Smooth muscle cell (in vitro differentiated cells): ENCODE data around the gene CCT8. TPM values are rescaled to one million over a fixed set of nuclear protein-coding genes. Genes with fewer than 3 reads are reported as not detected.

ENCODE experiments used
- DNase-seq: peaks from one replicate; lab custom pipeline; 2025; ENCODE audit not compliant: unreplicated experiment; lab: John Stamatoyannopoulos, UW
- H2AFZ ChIP-seq: fragments of 200-600 bp; sonication (generic); 2 replicates; pipeline ENCODE4 v1.6.0; 2016; ENCODE audit warnings: antibody characterized with exemption, low read depth, mild to moderate bottlenecking
- H3F3A ChIP-seq: fragments of 200-600 bp; sonication (generic); 2 replicates; pipeline ENCODE4 v1.6.0; 2017; ENCODE audit warnings: antibody characterized with exemption, low read depth
- H3K27ac ChIP-seq: fragments of 200-600 bp; sonication (generic); 2 replicates; pipeline ENCODE4 v1.5.1; 2016; ENCODE audit warnings: low read depth, mild to moderate bottlenecking
- H3K27me3 ChIP-seq: fragments of 200-600 bp; sonication (generic); 2 replicates; pipeline ENCODE4 v1.6.1; 2016; ENCODE audit warnings: low read depth, mild to moderate bottlenecking
- H3K36me3 ChIP-seq: fragments of 200-600 bp; sonication (generic); 2 replicates; pipeline ENCODE4 v1.5.1; 2016; ENCODE audit warnings: low read depth
- H3K4me1 ChIP-seq: fragments of 200-600 bp; sonication (generic); 2 replicates; pipeline ENCODE4 v1.5.1; 2016; ENCODE audit warnings: low read depth
- H3K4me2 ChIP-seq: fragments of 200-600 bp; sonication (generic); 2 replicates; pipeline ENCODE4 v1.6.0; 2016; ENCODE audit warnings: mild to moderate bottlenecking
- H3K4me3 ChIP-seq: fragments of 200-600 bp; sonication (generic); 2 replicates; pipeline ENCODE4 v1.5.1; 2016; ENCODE audit warnings: mild to moderate bottlenecking
- H3K79me2 ChIP-seq: fragments of 200-600 bp; sonication (generic); 2 replicates; pipeline ENCODE4 v1.6.0; 2016; ENCODE audit warnings: low read depth, mild to moderate bottlenecking
- H3K9ac ChIP-seq: fragments of 200-600 bp; sonication (generic); 2 replicates; pipeline ENCODE4 v1.6.0; 2016; ENCODE audit warnings: low read depth
- H3K9me3 ChIP-seq: fragments of 200-600 bp; sonication (generic); replicated peaks from 2 replicates; pipeline ENCODE4 v1.5.1; 2016; ENCODE audit warnings: low read depth
- H4K20me1 ChIP-seq: fragments of 200-600 bp; sonication (generic); 2 replicates; pipeline ENCODE4 v1.6.0; 2016; ENCODE audit warnings: low read depth
- WGBS: methylation state at CpG from one replicate; pipeline ENCODE4 v1.1.7; 2016; ENCODE audit warnings: low lambda C conversion rate; 5-methylcytosine and 5-hydroxymethylcytosine counted together
- polyA plus RNA-seq: library from polyadenylated mRNA; unstranded; fragments of >200 nt; fragmentation: Nextera tagmentation; extraction: Ambion mirVana; gene quantifications from 2 replicates; pipeline ENCODE4 v1.2.1, GENCODE V29; 2016
- total RNA-seq: library from RNA; depleted of rRNA; stranded (reverse); fragments of >200 nt; gene quantifications from 2 replicates; pipeline ENCODE4 v1.2.3, GENCODE V29; 2014
- TF ChIP-seq, protein P1 (sequence below): fragments of 200-600 bp; sonication (generic); IDR thresholded peaks from 2 replicates; pipeline ENCODE4 v1.5.1; 2017; ENCODE audit warnings: borderline replicate concordance, mild to moderate bottlenecking, antibody characterized with exemption; ENCODE audit not compliant: insufficient read depth, poor library complexity, severe bottlenecking

The CCT8 gene
- total and polyA plus RNA-seq, 2 experiments from 2014 or later: 125 to 184 TPM

DNA sequence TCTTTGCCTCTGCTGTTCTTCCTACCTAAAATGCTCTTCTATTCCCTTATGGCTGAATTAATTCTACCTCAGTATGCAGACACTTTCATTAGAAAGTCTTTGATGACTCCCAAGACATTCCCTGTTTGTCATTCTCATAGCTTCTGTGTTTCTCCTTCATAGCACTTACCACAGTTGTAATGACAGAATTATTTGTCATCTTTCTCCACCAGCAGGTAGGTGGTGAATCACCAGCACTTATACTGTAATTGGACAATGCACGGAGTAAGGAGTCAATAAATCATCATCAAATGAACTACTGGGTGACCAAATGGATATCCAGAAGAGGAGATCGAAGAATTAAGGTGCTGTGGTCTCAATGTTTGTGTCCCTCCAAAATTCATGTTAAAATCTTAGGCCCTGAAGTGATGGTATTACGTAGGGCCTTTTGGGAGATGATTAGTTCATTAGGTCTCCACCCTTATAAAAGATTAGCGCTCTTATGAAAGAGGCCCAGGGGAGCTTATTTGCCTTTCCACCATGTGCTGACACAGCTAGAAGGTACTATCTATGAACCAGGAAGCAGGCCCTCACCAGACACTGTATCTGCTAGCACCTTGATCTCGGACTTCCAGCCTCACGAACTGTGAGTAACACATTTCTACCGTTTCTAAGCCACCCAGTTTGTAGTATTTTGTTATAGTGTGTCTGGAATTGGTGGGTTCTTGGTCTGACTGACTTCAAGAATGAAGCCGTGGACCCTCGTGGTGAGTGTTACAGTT lies 2.4 kb upstream of the CCT8 start:
- Histone ChIP-seq H3K36me3 (no peaks in the 10 kb centered on the region), H3K27me3 (no peaks in the 10 kb centered on the region), H4K20me1 (peaks cover 17% of the 10 kb centered on the region), H3K4me1 (peaks cover 12% of the 10 kb centered on the region), H3K9ac (no peak overlapping the region), H3K4me3 (no peak overlapping the region), H3K27ac (peak overlapping the region; percentile 55), H3K4me2 (no peak overlapping the region), H3K9me3 (no peaks in the 10 kb centered on the region), H2AFZ (no peak overlapping the region), H3K79me2 (peaks cover 24% of the 10 kb centered on the region), H3F3A (no peaks in the 10 kb centered on the region)
- TF ChIP-seq, protein P1, sequence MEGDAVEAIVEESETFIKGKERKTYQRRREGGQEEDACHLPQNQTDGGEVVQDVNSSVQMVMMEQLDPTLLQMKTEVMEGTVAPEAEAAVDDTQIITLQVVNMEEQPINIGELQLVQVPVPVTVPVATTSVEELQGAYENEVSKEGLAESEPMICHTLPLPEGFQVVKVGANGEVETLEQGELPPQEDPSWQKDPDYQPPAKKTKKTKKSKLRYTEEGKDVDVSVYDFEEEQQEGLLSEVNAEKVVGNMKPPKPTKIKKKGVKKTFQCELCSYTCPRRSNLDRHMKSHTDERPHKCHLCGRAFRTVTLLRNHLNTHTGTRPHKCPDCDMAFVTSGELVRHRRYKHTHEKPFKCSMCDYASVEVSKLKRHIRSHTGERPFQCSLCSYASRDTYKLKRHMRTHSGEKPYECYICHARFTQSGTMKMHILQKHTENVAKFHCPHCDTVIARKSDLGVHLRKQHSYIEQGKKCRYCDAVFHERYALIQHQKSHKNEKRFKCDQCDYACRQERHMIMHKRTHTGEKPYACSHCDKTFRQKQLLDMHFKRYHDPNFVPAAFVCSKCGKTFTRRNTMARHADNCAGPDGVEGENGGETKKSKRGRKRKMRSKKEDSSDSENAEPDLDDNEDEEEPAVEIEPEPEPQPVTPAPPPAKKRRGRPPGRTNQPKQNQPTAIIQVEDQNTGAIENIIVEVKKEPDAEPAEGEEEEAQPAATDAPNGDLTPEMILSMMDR: no peak
- DNase-seq: no peak
- 90% methylated on average over 9 of the region's 9 CpGs for WGBS

DNA sequence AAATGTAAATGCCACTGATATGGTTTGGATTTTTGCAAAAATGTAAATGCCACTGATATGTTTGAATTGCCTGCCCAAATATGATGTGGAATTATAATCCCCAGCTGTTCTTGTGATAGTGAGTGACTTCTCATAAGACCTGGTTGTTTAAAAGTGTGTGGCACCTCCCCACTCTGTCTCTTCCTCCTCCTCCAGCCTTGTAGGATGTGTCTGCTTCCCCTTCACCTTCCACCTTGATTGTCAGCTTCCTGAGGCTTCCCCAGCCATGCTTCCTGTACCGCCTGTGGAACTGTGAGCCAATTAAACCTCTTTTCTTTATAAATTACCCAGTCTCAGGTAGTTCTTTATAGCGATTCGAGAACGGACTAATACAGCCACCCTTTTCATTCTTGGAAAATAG lies 1.3 kb upstream of the CCT8 start:
- TF ChIP-seq, protein P1: no peak
- Histone ChIP-seq H3K27me3 (no peaks in the 10 kb centered on the region), H3F3A (no peaks in the 10 kb centered on the region), H3K4me3 (no peak overlapping the region), H3K4me1 (peaks cover 12% of the 10 kb centered on the region), H3K79me2 (peaks cover 35% of the 10 kb centered on the region), H3K4me2 (no peak overlapping the region), H4K20me1 (peaks cover 28% of the 10 kb centered on the region), H2AFZ (no peak overlapping the region), H3K36me3 (no peaks in the 10 kb centered on the region), H3K27ac (peak overlapping the region; percentile 55), H3K9me3 (no peaks in the 10 kb centered on the region), H3K9ac (no peak overlapping the region)
- DNase-seq: no peak
- WGBS: 95% methylated on average over 4 of the region's 4 CpGs

DNA sequence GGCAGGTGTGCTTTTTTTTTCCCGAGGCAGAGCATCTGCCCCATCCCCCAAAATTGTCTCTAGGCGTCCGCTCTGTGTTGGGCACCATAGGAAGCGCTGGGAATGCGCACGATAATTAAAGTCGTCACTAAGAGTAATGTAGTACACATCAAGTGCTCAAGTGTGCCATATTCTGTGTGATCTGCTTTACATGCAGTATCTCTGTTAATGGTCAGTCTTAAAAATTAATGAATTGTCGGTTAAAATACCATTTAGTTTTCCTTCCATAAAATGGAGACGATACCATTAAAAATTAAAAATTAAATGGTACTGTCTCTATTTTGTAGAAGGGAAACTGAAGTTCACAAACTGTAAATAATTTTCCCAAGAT lies 544 bp upstream of the CCT8 start:
- peaks cover 43% of the 10 kb centered on the region for H3K79me2 ChIP-seq
- TF ChIP-seq, protein P1: no peak
- H3K36me3 ChIP-seq: peaks cover 3% of the 10 kb centered on the region
- peak overlapping the region; percentile 81 for H3K9ac ChIP-seq
- H2AFZ ChIP-seq: peak overlapping the region; percentile 92
- no peaks in the 10 kb centered on the region for H3F3A ChIP-seq
- H3K27ac ChIP-seq: peak overlapping the region; percentile 75
- no peaks in the 10 kb centered on the region for H3K9me3 ChIP-seq
- 14% methylated on average over 9 of the region's 9 CpGs for WGBS
- no peak for DNase-seq
- H4K20me1 ChIP-seq: peaks cover 36% of the 10 kb centered on the region
- H3K4me1 ChIP-seq: peaks cover 12% of the 10 kb centered on the region
- peak overlapping the region; percentile 88 for H3K4me2 ChIP-seq
- no peaks in the 10 kb centered on the region for H3K27me3 ChIP-seq
- peak overlapping the region; percentile 80 for H3K4me3 ChIP-seq

DNA sequence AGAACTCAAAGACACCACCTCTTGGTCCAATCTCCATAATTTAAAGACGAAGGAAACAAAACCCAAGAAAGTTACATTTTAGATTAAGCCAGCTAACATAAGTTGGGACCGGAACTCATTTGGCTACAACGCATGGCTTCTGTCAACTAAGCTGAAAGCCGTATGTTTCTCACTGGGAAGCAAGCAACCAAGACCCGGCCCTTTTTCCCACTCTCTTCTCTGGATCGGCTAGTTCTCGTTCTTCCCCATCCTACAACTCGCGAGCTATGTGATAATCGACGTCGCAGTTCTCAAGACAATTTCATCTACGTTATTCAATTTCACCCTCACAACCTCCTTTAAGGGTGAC lies 601 bp downstream of the CCT8 start:
- no peaks in the 10 kb centered on the region for H3F3A ChIP-seq
- no peaks in the 10 kb centered on the region for H3K27me3 ChIP-seq
- H3K4me1 ChIP-seq: peaks cover 12% of the 10 kb centered on the region
- peaks cover 6% of the 10 kb centered on the region for H3K36me3 ChIP-seq
- 0% methylated on average over 13 of the region's 13 CpGs for WGBS
- peak overlapping the region; percentile 97 for H3K9ac ChIP-seq
- peak overlapping the region; percentile 86 for H3K4me2 ChIP-seq
- peaks cover 51% of the 10 kb centered on the region for H3K79me2 ChIP-seq
- peaks cover 46% of the 10 kb centered on the region for H4K20me1 ChIP-seq
- TF ChIP-seq, protein P1: no peak
- H3K4me3 ChIP-seq: peak overlapping the region; percentile 80
- no peak for DNase-seq
- peak overlapping the region; percentile 65 for H2AFZ ChIP-seq
- H3K27ac ChIP-seq: peak overlapping the region; percentile 93
- H3K9me3 ChIP-seq: no peaks in the 10 kb centered on the region
